Measurements from ENCODE around the gene GADD45A.

- TF ChIP-seq CTCF (IDR thresholded peaks at IDR 0.05; ENCODE audit: low read length) = no peak
- no peak for TF ChIP-seq EZH2 (optimal IDR thresholded peaks at IDR 0.05; ENCODE audit: low read depth, low read length)
- TF ChIP-seq EZH2phosphoT487 (IDR thresholded peaks at IDR 0.05; ENCODE audit: low read length) = no peak
Observed at GRCh38 chr1:67711158-67711854, 26.3 kb downstream of the GADD45A start.
